HEK293T (cell line): ENCODE measurements around the gene STING1.

Source experiments
- FOXM1 ChIP-seq: fragments of 450-650 bp; IDR thresholded peaks from 2 replicates; pipeline ENCODE4 v1.6.1; 2017; ENCODE audit warnings: mild to moderate bottlenecking, borderline replicate concordance
- PKNOX1 ChIP-seq: fragments of 450-650 bp; IDR thresholded peaks from 2 replicates; pipeline ENCODE4 v1.6.1; 2016
- SP1 ChIP-seq: fragments of 450-650 bp; IDR thresholded peaks from 2 replicates; pipeline ENCODE4 v1.6.1; 2017

- no peak for TF ChIP-seq PKNOX1
- TF ChIP-seq SP1, result no peak
- no peak for TF ChIP-seq FOXM1
Observed at GRCh38 chr5:139488260-139488659, 5.7 kb upstream of the STING1 start.
